Brain microvascular endothelial cell (primary cell): ENCODE results near the gene VCPKMT.

Experiments used
- DNase-seq: peaks from one replicate; pipeline ENCODE4 v3.0.0-alpha.2; 2020
- H3K27ac ChIP-seq: fragments of 250-450 bp; sonication (Bioruptor Pico); 2 replicates; pipeline ENCODE4 v1.5.1; 2020; ENCODE audit warnings: mild to moderate bottlenecking, moderate library complexity
- H3K27me3 ChIP-seq: fragments of 250-450 bp; sonication (Bioruptor Pico); replicated peaks from 2 replicates; pipeline ENCODE4 v1.5.1; 2020; ENCODE audit warnings: mild to moderate bottlenecking
- H3K36me3 ChIP-seq: fragments of 250-450 bp; sonication (Bioruptor Pico); replicated peaks from 2 replicates; pipeline ENCODE4 v1.5.1; 2020; ENCODE audit warnings: mild to moderate bottlenecking
- H3K4me3 ChIP-seq: 2 replicates; pipeline ENCODE4 v1.5.1; 2011; ENCODE audit warnings: low read depth, mild to moderate bottlenecking, control low read depth, low read length, moderate library complexity
- in situ Hi-C: cut with HindIII; loops from 2 replicates; pipeline ENCODE4 v1.10.0; 2017; ENCODE audit warnings: low sequenced_read_pairs, low pct_ligation_motif_present
- TF ChIP-seq, protein P1 (sequence below): IDR thresholded peaks from 2 replicates; pipeline ENCODE4 v1.5.1; 2011; ENCODE audit warnings: low read depth, mild to moderate bottlenecking, moderate library complexity, low read length, control low read depth, inconsistent platforms; ENCODE audit errors: missing control alignments

The VCPKMT gene

DNA sequence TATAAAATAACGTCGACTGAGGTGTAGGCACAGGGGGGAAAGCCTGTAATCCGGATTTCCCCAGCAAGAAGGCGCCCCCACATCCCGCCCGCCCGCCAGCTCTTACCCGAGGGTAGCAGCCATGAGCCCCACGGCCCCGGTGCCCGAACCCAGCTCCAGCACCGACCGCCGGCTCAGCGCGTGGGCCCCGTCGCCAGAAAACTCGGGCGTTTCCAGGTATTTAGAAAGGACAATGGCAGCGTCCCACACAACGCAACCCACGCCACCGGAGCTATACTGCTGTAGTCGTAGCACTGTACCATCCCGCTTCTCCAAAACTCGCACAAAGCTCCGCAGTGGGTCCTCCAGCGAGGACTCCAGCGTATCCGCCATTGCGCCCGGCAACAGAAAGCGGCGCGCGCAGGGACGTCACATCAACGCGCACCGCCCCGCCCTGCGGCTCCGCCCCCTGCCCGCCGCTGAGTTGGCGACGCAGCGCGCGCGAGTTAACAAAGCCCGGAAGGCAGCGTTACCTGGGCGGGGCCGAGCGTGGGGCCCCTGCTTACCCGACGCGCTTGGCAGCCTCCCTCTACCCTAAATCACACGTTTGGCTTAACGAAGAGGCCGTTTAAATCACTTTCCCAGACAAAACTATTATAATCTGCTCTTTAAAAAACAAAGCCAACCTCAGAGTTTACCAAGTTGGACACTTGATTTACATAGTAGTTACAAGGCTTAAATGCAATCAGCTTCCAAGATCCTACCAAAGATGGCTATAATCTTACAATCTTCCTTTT is at the start of gene VCPKMT:
TSS of gene VCPKMT (minus strand) at position 392 of the 776 bp plus-strand sequence. CDS start at position 372, 20 bp downstream.
- DNase-seq = peak; percentile 87
- H3K27me3 ChIP-seq = no peaks in the 10 kb centered on the region
- peak within 1 kb of the TSS; percentile 81 for H3K27ac ChIP-seq
- H3K4me3 ChIP-seq = peak within 1 kb of the TSS; percentile 80
- H3K36me3 ChIP-seq = peaks cover 22% of the 10 kb centered on the region
- TF ChIP-seq, protein P1, sequence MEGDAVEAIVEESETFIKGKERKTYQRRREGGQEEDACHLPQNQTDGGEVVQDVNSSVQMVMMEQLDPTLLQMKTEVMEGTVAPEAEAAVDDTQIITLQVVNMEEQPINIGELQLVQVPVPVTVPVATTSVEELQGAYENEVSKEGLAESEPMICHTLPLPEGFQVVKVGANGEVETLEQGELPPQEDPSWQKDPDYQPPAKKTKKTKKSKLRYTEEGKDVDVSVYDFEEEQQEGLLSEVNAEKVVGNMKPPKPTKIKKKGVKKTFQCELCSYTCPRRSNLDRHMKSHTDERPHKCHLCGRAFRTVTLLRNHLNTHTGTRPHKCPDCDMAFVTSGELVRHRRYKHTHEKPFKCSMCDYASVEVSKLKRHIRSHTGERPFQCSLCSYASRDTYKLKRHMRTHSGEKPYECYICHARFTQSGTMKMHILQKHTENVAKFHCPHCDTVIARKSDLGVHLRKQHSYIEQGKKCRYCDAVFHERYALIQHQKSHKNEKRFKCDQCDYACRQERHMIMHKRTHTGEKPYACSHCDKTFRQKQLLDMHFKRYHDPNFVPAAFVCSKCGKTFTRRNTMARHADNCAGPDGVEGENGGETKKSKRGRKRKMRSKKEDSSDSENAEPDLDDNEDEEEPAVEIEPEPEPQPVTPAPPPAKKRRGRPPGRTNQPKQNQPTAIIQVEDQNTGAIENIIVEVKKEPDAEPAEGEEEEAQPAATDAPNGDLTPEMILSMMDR = no peak
- in situ Hi-C loops = no loop called here

DNA sequence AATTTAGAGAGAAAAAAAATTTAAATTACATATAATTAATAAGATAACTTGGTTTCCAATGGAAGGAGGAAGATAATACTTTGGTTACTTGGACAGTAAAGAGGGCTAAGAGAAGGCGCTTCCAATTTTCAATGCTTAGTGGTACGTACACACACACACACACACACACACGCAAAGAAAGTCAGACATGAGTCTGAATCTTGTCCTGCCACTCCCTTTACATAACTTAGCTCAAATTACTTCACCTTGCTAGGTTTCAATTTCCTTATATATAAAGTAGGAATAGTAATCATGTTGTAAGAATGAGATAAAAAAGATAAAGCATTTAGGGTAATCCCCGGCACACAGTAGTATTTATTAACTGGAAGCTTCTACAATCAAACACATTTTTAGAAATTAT is 39.7 kb upstream of the VCPKMT start:
- Histone ChIP-seq H3K4me3 (no peak overlapping the region), H3K36me3 (peaks cover 10% of the 10 kb centered on the region), H3K27ac (no peak overlapping the region), H3K27me3 (no peaks in the 10 kb centered on the region)
- TF ChIP-seq, protein P1 = no peak
- DNase-seq = no peak
- in situ Hi-C loops = no loop called here

DNA sequence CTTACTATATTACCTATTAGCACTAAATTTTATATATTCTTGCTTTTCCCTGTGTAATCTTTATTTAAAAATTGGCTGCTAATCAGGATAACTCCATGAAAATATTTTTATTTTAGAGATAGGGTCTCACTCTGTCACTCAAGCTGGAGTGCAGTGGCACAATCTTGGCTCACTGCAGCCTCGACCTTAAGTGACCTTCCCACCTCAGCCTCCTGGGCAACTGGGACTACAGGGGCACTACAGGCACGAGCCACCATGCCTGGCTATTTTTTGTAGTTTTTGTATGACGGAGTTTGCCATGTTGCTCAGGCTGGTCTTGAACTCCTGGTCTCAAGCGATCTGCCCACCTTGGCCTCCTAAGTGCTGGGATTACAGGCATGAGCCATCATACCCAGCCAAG is 32.4 kb upstream of the VCPKMT start:
- Histone ChIP-seq H3K27ac (no peak overlapping the region), H3K27me3 (no peaks in the 10 kb centered on the region), H3K36me3 (peaks cover 14% of the 10 kb centered on the region), H3K4me3 (no peak overlapping the region)
- DNase-seq = no peak
- in situ Hi-C loops = no loop called here
- TF ChIP-seq, protein P1 = no peak

DNA sequence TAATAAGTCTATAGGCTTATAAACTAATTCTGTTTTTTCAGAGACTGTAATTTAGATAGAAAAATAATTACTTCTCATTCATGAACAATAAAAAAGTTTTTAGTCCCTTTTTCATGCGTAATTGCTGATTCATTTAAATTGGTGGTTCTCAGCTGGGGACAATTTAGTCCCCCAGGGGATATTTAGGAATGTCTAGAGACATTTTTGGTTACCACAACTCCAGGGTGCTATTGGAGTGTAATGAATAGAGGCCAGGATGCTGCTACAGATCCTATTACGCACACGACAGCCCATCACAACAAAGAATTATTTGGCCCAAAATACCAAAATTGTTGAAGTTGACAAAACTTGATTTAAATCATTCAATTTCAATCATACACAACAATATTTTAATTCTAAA is 22.8 kb upstream of the VCPKMT start:
- Histone ChIP-seq H3K27me3 (no peaks in the 10 kb centered on the region), H3K4me3 (no peak overlapping the region), H3K36me3 (peaks cover 7% of the 10 kb centered on the region), H3K27ac (no peak overlapping the region)
- TF ChIP-seq, protein P1 = no peak
- DNase-seq = peak; percentile 80
- in situ Hi-C loops = no loop called here

DNA sequence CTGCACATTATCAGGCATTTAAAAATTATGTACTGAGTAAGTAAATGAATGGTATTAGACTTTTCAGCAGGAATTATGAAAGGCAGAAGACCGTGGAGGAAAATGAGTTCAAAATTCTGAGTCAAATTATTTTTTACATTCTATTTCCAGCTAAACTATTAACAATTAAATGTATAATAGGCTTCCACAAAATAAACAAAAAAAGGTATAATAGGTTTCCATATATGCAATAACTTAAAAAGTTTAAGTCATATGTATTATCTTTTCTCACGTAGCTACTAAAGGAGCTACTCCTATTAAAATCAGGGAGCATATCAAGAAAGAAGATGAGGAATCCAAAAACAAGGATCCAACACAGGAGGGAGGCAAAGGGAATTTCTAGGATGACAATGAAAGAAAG is 11.4 kb upstream of the VCPKMT start:
- Histone ChIP-seq H3K27me3 (no peaks in the 10 kb centered on the region), H3K27ac (no peak overlapping the region), H3K4me3 (no peak overlapping the region), H3K36me3 (peaks cover 9% of the 10 kb centered on the region)
- no peak for DNase-seq
- TF ChIP-seq, protein P1 = no peak
- in situ Hi-C loops = no loop called here

DNA sequence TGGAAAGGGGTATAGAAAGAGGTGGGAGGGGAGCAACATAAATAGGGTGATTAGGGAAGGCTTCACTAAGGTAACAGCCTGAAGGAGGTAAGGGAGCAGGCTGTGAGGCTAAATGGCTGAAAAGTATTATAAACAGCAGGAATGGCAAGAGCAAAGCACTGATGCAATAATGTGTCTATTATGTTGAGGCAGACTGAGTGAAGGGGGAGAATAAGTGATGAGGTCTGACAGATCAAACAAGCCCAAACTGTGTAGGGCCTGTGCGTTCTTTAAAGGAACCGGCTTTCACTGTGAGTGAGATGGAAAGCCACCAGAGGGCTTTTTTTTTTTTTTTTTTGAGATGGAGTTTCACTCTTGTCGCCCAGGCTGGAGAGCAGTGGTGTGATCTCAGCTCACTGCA is 6.7 kb upstream of the VCPKMT start:
- in situ Hi-C loops = no loop called here
- TF ChIP-seq, protein P1 = no peak
- Histone ChIP-seq H3K27me3 (no peaks in the 10 kb centered on the region), H3K27ac (no peak overlapping the region), H3K4me3 (no peak overlapping the region), H3K36me3 (peaks cover 4% of the 10 kb centered on the region)
- no peak for DNase-seq
